Activated T-helper 1 cell treated with anti-CD3 and anti-CD28 coated beads, Interleukin-2, amount 50 U/mL, for 16 hours (primary cell): Measurements from ENCODE around the gene GALNT13.

Experiments
- DNase-seq, 2 donors: peaks; one replicate each; pipeline ENCODE4 v3.0.0-alpha.2; 2020; ENCODE audit warnings: low read depth in 1 of 2, low spot score in 1 of 2

GALNT13 gene

DNA sequence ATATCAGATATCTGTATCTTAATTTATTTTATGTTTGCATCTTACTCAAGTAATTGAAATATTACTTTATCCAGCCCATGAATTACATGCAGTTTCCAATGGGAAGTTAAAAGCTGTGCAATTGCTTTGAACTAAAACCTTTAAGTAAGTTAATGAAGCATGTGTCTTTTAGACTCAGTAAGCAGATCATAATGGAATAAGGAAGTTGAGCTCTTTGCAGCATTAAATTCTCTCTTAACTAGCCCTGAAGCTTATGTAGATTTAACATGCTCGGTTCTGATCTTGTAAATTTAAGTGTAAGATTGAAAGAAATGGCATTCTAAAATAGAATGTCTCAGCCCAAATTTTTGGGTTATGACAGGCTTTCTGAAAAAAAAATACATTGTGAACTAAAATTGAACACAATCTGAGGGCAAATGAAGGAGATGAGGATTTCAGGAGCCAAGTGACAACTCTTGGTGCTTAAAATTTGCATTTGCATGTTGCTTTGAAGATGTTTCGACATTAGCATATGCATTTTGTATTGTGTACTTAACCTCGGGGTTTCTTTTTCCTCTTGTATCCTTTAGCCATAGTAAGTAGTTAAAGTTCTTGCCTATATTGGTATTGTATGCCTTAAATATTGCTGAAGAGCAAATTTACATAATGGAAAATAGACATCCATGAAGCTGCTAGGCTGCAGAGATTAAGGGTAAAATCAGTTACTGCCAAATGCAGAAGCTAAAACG is 529.0 kb downstream of the GALNT13 start:
- no peak for DNase-seq

DNA sequence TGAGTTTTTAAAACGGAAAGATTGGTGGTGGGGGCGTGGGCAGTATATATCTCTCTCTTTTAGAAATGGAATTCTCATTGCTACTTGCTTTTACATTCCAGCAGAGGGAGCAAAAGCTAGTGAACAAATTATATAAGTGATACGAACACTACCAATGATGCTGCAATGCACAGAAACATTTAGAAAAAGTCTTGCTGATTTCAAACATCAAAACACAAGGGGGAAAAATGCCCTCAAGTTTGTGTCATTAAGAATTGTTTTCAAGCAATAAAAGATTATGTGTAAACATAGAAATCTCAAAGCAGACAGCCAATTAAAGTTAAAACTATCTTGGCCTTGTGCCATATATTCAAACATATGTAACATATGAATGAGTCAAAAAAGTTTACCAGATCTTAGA is 530.5 kb downstream of the GALNT13 start:
- DNase-seq = no peak

GRCh38 chr2:154403242-154403790 is 531.6 kb downstream of the GALNT13 start:
- DNase-seq = no peak

DNA sequence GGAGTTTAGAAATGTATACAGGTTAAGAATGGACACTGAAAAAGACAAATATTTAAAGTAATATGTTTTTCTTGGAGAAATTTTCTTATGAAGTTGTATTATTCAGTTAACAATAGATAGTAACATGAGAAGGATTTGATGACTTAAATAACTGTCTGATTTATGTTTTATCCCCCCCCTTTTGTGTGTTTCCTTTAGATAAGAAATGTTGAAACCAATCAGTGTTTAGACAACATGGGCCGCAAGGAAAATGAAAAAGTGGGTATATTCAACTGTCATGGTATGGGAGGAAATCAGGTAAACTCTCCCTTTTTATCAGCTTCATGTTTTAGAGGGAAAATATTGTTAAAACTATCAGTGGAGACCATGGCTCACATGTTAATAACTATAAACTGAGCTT is 537.1 kb downstream of the GALNT13 start:
- no peak for DNase-seq

DNA sequence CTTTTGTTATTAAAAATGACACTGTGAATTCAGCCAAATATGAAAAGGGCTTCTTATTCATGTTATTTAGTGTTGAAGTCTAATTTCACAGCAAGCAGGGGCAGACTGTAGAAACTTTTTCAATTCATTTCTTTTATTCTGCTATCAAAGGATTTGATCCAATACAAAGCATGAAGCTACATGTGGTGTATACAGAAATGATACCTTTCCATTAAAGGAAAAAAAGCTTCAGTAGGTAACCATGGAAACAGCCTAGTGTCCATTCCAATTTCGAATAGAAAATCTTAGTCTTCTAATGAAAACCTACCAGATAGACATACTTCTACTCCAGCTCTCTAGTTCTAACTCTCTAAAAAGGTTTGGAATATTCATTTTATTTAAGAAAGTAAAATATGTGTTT is 550.5 kb downstream of the GALNT13 start:
- no peak for DNase-seq

GRCh38 chr2:154425994-154426393 is 554.3 kb downstream of the GALNT13 start:
- DNase-seq = no peak

DNA sequence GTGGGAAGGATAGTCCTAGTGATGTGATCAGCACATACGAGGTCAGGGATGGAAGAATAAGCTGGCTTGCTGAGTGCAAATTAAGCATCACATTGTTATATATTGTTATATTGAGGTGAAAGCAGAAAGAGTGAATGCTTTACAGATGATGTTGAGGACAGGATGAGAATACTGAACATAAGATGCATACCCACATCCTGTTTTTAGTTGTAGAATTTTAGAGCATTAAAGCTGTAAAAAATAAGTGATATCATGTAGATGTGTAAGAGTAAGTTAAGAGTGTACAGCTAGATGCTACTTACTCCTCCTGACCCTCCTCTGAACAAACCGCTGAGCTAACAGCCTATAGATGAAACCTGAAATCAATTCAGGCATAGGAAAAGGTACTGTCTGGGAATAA is 555.7 kb downstream of the GALNT13 start:
- DNase-seq = no peak

GRCh38 chr2:154428022-154428421 is 556.3 kb downstream of the GALNT13 start:
- DNase-seq = no peak

DNA sequence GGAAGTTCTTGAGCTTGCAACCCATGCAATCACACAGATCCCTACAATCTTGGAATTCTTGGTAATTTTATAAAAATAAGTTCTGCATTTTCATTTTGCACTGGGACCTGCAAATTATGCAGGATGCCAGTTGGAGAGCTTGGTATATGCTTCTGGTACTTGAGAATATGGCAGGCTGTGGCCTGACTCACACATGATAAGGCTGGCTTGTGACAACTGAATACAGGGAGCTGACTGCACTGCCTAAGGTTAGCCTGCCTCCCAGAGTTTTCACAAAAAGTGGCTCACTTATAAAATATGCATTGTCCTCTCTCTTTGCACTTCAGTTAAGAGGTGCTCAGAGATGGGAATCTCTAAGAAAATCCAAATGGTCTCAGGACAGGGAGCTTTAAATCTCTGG is 561.3 kb downstream of the GALNT13 start:
- no peak for DNase-seq

DNA sequence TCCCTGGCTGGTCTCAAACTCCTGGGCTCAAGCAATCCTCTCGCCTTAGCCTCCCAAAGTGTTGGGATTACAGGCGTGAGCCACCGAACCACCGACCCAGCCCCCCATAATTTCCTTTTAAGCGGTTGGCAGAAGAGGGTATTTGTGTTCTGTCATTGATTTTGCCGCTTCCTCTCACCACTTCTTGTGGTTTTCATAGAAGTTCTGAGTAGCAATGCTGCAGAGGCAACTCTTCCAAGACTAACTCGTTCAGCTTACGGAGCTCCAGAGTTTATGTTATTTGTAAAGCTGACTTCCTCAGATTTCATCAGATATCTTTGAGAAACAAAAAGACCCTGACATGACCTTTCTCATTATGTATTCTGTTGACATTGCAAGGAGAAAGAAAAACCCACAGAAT is 565.4 kb downstream of the GALNT13 start:
- DNase-seq = no peak

- DNase-seq = no peak
These were observed 567.4 kb downstream of the GALNT13 start for GRCh38 chr2:154439156-154439555.

DNA sequence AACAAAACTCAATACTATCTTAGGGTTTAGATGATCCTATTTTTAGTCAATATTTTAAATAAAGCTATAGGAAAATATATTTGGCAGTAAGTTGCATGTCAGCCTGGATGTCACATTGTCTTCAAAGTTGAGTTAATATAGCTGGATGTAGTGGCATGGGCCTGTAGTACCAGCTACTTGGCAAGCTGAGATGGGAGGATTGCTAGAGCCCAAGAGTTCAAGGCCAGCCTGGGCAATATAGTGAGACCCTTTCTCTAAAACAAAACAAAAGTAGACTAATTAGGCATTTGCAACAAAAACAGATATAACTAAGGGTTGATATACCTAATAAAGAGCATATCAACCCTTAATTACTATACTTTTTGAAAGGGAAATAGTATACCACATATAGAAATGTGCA is 572.2 kb downstream of the GALNT13 start:
- no peak for DNase-seq

GRCh38 chr2:154446324-154446723 is 574.6 kb downstream of the GALNT13 start:
- no peak for DNase-seq

DNA sequence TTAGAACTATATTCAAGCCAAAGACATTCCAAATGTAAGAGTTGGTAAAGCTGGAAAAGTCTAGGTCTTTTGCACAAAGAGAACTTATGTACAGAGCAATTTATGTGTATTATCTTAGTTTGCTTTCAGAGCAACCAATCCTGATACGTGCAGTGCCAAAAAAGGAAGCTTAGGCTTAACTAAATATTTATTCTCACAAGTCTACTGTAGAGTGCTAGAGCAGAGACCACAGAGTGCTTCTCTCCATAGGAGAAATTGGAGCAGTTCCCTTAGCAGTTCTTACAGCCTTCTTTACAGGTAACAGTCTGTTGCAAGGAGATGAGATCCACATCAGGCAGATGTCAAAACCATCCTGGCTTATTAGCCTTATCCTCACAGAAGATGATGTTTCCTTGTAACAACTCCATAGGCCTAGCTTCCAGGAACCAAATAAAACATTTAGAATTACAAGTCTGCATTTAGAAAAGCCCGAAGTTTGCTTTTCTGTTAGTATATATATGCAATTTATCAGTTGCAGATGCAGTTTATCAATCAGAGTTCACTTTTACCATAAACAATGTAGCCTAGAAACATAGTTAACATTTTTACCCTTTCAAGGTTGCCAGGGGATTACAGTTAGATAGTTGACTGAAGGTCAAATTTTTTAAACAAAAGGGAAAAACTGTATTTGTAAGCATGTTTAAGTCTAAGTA is 576.2 kb downstream of the GALNT13 start:
- DNase-seq = no peak

DNA sequence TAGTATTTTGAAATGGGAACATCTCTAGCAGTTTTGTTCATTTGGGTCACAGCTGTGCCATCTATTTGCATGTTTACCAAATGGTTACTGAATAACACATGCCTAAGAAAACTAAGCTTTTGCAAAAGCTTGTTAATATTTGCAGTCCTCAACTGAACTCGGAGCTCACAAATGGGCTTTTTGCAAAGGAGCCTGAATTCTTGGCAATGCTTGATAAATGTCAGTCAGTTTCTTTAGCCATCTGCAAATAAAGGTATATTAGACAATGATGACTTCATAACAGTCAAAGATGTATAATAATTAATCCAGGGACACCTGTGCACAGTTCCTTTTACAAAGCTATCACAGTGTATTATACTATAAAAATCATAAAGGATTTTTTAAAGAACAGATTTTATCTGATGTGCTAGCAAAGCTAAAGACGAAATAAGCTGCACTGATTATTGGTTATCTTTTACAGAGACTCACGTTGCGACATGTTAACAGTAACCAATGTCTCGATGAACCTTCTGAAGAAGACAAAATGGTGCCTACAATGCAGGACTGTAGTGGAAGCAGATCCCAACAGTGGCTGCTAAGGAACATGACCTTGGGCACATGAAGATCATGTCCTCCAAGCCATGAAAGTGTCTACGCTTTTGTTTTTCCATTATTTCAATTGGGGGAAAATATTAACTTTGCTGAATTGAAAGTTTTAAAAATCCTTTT is 578.4 kb downstream of the GALNT13 start:
- DNase-seq = no peak

DNA sequence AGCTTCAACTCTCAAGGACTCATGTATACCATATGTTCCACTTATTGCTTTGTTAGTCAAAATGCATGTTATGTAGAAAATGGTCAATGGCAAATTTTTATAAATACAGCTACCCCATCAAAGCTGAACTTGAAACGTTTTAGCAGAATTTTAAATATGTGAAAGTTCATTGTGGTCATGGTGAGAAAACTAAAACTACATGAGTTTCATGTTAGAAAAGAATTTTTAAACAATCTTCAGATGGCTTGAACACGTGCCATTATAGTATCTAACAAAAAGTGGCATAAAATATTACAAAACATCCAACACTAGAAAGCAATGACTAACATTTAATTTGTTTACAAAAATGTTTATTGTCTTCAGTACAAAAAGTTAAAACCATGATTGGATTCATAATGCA is 580.7 kb downstream of the GALNT13 start:
- no peak for DNase-seq

- no peak for DNase-seq
These were observed 581.3 kb downstream of the GALNT13 start for GRCh38 chr2:154452906-154453493.

GRCh38 chr2:154455166-154455565 is 583.4 kb downstream of the GALNT13 start:
- DNase-seq = no peak

GRCh38 chr2:154455866-154456265 is 584.1 kb downstream of the GALNT13 start:
- no peak for DNase-seq

DNA sequence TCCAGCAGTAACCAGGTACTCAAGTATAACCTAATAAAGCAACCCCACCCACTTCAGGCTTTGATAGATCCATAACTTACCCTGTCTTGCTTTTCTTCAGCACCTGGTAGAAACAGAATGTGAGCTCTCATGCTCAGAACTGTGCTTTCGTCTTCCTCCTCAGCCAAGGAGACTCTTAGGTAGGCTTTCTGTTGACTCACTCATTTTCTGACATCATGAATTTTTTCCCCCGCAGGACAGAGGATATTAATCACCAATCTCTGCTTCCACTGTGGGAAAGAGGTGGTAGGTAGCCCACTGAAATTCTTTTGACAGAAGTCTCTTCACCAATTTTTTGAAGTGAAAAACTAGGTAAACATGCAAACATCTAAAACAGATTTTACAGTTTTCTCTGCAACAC is 585.6 kb downstream of the GALNT13 start:
- DNase-seq = no peak

DNA sequence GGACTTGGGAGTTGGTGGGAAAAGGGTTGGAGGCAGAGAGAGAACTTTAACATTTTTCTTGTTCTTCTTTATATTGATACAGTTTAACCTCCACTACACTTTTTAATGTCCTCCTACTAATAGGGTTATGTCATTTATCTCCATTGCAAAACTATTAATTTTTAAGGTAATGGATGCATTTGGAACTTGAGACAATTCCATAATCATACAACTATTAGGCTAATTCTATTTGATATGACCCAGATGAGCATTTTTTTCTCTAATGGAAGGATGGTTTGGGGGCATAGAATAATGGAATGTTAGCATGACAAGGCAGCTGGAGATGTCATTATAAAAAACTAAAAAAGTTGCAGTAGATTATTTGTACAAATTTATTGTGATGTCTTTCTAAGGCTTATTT is 587.6 kb downstream of the GALNT13 start:
- no peak for DNase-seq

- DNase-seq = no peak
These were observed 590.9 kb downstream of the GALNT13 start for GRCh38 chr2:154462634-154463033.
